HG03575 (cell line): ENCODE data around the gene PTPRE.

Experiments
- ATAC-seq: cut with Tn5 transposase; IDR thresholded peaks from one replicate; pipeline ENCODE4 v1.9.1; 2021; ENCODE audit not compliant: unreplicated experiment, insufficient number of reproducible peaks, low FRiP score; ENCODE audit errors: extremely low read depth

The PTPRE gene

DNA sequence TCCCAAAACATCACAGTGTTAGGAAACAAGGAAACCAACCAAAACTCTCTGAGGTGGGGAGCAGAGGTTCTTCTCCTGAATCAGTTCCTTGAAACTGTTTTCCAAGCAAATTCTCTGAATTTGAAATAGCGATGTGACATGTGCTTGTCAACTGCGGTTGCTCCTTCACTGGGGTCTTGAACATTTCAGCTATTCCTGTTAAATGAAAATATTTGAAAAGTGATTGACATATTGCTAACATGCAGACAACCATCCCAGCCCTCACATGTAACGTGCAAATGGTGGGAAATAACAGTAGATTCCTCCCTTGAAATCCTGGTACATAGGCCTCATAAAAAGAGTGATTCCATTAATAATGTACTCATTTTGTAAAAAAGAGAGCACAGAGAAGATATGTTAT is 203.4 kb downstream of the PTPRE start:
- ATAC-seq, result no peak

DNA sequence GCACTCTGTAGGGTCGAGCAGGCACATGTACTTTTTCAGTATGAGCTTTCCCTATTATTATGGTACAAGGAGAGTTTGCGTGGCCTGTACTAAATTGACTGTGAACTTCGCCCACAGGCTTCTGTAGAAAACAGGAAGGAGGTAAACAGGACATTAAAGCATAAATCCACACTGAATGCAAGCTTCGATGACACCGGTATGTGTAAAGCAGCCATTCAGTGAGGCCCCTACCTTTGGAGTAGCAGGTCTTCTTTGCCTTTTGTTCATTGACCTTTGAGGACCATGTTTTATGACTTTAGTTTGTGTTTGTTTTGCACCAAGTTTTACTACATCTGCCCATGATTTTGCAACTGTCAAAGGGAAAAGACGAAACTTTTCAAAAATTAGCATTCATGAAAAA is 204.8 kb downstream of the PTPRE start:
- ATAC-seq, result no peak

DNA sequence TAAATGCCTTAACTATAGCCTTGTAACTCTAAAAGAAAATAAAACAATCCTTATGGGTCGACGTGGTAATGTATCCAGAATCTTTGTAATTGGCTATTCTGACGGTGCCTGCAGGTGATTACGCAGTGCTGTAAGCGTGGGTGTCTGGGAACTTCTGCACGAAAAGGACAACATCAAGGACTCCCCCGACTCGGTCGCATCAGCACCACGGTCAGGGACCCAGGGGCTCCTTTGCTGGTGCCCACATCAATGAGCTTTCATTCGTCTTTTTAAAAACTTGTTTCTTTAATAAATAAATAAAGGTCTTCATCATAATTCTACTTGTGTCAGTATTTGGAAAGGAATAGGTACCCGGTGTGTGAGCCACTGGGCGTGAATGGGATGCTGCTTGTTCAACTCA is 206.1 kb downstream of the PTPRE start:
- no peak for ATAC-seq

DNA sequence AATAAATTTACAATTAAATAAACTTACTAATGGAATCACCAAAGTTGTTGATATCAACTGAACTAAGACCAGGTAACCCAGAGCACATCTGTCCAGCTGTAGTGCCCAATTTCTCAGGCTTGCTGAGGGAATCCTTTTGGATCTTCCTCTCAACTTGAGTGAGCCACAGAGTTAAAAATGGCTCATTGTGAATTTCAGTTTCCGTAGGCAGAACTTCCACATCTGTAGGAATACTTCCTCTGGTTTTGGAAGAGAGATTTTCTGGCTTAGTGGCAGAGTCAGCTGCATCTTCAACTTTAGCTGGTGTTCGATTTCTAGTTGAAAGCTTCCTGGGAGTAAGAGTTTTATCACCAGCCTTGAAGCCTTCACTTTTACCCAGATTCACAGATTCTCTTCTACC is 208.0 kb downstream of the PTPRE start:
- no peak for ATAC-seq

DNA sequence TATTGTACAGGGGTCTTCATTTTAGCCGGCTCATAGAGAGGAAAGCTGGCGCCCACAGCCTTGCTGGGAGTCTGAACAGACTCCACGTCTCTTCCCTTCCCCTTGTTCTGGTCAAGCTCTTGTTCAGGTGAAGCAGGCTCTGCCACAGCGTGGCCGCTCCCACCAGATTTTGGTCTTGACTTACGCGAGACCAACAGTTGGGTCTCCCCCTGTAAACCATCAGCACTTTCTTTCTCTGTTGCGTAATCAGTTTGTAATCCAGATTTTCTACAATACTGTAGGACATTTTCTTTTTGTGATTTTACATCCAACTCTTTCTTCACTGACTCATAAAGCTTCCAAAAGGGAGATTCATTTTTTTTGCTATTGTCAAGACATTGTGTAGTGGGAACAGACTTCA is 208.5 kb downstream of the PTPRE start:
- no peak for ATAC-seq

DNA sequence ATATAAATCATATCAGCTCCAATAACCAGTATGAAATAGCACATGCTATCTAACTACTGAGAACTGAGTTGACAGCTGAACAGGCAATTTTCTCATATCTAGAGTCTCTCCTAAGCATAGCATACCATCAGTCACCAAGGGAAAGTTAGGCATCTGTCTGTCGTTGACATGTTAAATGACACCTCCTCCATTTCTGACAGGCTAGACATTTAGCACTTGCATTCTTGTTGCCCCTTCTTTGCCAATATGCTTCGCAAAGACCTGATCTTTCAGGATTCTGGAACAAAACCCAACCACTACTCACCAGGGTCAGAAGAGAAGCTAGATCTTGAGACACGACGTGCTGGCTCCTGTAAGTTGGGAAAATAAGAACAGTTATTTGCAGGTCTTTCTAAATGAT is 209.3 kb downstream of the PTPRE start:
- ATAC-seq, result no peak

DNA sequence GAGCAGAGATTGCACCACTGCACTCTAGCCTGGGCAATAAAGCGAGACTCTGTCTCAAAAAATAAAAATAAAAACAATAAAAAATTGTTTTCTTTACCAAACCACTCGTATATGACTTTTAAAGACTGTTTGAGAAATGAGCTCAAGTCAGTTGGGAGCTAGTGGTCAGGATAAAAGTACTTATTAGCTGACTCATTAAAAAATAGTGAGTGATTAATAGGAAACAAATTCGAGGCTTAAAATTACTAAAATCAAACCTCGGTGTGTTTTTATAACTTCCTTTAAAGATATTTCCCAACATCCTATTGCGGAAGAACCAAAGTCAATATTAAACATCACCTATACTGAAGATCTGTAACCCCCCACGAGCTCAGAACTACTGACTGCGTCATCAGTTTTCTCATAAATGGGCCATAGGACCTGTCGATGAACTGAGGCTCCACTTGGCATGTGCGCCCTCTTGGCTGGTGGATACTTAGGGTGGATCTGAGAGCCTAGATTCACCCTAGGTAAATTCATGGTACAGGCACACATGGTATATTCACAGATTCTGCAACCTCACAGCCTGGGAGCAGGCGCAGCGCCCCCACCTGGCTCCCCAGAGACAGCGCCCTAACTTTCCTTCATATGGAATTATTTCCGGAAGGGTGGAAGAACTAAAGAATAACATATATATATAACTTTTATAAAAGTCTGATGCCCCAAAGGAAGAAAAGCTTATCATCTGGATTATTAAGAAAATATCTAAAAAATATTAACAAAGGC is 210.1 kb downstream of the PTPRE start:
- ATAC-seq, result no peak

DNA sequence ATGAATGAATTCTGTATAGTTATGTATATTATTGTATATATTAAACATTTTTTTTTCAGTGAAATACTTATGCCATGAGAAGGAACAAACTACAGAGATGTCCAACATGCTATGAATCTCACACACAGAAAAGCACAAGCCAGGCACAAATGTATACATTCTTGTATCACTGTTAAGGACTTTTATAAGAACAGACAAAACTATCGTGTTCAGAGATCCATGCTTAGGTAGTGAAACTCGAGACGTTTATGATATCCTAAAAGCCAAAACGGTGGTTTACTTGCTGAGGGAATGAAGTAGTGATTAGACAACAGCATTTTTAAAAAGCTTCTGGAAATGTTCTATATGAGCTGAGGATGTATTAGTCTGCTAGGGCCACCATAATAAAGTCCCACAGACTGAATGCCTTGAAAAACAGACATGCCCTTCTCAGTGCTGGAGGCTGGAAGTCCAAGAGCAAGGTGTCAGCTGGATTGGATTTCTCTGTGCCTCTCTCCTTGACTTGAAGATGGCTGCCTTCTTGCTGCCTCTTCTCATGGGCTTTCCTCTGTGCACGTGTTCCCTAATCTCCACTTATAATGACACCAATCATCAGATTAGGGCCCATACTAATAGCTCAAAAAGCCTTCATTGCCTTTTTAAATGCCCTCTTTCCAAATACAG is 215.0 kb downstream of the PTPRE start:
- ATAC-seq, result no peak

DNA sequence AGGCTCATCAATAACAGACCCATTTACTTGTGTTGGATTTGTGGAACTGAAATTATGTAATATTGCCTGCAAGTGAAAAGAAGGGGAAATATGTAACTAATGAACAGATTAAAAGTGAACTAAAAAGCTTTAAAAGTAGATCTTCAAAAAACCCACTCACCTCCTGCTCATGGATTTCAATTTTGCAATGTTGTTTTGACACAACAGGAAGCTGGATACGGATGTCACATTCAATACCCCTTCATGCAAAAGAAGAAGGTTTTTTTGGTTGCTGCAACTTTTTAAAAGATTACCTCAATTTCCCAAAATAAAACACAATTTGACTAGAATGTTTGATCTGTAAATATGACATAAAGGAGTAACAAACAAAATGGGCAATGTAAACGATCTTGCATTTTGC is 216.0 kb downstream of the PTPRE start:
- no peak for ATAC-seq

DNA sequence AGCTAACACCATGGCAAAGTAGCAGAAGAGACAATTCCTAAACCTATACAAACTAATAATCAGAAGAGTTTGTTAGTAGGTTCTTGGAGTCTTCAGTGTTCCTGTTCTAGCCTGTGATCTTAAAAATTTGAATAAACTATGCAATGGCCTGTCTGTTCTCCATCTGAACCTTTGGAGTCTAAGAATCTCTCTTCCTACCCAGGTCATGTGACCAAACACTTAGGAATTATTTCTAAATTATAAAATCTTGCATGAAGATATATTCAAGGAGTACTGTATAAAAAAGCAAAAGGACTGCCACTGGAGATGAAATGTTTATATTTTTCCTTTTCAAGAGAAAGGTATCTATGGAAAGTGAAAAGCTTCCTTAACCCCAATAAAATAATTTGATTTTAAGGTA is 216.9 kb downstream of the PTPRE start:
- ATAC-seq, result no peak

DNA sequence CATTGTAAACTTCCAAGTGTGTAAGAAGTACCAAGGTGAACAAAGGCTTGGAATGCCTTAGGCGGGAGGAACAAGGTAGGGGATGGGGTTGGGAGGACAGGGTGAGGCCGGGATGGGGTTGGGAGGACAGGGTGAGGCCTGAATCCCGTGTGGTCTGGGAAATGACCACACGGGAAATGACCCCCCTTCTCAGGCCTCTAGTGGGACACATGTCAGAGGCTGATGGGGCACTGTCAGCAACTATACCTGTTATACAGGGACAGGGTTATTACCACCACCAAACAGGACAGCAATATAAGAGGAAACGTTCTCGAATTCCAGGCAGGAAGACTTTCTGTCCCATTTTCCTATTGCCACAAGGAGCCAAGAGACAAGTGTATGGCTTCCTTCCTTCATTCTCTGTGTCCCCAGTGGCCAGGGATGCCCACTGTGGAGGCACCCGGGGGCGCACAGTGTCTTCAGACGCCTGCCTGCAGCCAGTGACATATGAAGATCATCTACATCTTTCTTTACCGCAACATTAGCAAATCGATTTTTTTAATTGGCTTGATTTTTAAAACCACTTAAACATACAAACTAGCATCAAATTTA is 218.0 kb downstream of the PTPRE start:
- ATAC-seq, result no peak

DNA sequence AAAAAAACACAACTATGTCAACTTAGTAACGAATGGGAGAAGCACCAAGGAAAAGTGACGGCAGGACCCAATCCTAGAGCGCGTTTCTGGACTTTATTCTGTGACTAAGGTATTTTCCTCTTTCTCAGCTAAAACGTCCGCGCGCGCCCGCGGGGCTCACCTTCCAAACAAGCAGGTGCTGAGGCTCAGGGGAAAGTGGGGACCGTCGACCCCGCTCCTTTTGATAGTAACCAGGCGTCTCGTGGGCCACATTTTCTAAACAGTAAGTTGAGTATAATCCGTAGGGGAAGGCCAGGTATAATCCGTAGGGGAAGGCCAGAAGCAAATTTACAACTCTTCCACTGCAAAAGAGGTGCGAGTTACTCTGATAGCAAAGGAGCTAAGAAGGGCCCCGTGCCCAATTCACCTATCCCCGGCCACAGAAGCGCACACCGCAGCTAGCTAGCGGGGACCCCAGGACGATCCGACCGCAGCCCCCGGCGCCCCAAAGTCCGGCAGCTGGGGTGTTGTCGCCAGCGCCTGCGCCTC is 218.6 kb downstream of the PTPRE start:
- no peak for ATAC-seq

DNA sequence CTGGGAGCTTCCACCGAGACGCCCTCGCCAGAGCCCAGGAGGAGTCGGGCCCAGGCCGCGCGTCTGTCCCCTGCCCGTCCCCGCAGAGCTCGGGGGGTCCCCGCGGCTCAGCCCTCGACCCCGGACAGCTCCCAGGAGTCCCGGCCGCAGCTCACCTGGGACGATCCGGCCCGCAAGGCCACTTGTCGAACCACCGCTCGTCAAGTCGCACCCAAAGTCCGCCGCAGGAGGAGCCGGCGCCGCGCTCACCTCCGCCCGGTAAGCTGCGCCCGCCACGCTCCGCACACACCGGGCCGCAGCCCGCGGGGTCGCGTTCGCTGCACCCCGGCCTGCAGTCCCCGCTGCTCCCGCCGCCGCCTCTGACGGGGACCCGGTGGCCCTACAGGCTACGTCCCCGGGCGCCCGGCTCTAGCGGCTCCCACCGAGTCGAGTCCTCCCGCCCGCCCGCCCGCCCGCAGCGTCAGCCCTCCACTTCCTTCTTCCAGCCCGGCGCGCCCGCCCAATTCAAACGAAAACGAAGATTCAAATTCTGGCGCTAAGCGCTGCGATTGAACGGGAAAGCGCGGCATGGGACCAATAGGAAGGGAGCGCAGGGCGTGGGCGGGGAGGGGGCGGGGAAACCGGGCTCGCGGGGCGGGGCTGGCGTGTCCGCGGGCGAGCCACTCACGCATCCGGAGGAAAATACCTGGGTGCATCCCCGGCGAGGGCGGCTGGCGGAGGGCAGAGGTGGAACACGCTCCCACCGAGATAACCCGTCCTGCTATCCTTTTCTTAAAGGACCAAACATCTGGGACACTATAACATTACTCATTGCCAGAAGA is 219.3 kb downstream of the PTPRE start, which contains the start of gene MKI67:
Gene MKI67, minus strand, starts transcription at position 480 of the 821 bp plus-strand sequence. CDS start 756 bp downstream, outside the sequence.
- ATAC-seq, result peak; percentile 39

DNA sequence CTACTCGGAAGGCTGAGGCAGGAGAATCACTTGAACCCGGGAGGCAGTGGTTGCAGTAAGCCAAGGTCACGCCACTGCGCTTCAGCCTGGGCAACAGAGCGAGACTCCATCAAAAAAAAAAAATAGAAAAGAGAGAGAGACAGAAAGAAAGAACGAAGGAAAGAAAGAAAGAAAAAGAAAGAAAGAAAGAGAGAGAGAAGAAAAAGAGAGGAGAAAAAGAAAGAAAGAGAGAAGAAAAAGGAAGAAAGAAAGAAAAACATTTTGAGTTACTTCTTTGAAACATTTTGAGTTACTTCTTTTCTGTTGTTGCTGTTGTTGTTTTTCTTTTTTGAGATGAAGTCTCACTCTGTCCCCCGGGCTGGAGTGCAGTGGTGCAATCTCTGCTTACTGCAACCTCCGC is 221.7 kb downstream of the PTPRE start:
- ATAC-seq, result no peak

DNA sequence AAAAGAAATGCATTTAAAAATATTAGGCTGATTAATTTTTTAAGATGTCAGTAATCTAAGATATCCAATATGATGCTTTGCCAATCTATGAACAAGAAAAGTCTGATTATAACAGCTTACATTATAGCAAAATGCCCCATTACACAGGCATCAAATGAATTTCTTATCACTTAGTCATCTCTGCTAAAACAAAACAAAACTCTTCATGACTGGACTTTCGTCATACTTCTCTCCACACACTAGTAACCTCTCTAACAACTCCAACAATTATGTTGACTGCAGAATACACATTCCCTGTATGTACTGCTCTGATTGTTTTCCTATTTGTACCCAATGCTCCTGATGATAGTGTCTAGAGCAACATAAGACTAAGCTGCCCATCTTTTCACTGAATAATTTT is 223.1 kb downstream of the PTPRE start:
- ATAC-seq, result no peak
